Natural killer cell (primary cell): ENCODE data around the gene CCDC196. TPM values are rescaled to one million over a fixed set of nuclear protein-coding genes. Genes with fewer than 3 reads are reported as not detected.

Experiments
- ATAC-seq, 3 donors: fragments of 150-1000 bp in 2 of 3; fragments of 200-7000 bp in 1 of 3; cut with Tn5 transposase; 1 replicate in 1 of 3; 2 replicates in 2 of 3; pipeline ENCODE4 v1.10.0; 2021; ENCODE audit warnings: mild to moderate bottlenecking in 2 of 3, moderate library complexity in 2 of 3
- DNase-seq, 2 donors: peaks; one replicate each; pipeline versions ENCODE4 v3.0.0 to v3.0.0-alpha.2; 2013 to 2021; ENCODE audit warnings: mixed read lengths in 1 of 2
- H3K27ac ChIP-seq: one replicate; pipeline ENCODE4 v1.5.1; 2013; ENCODE audit warnings: mild to moderate bottlenecking, low read length
- H3K27me3 ChIP-seq: one replicate; pipeline ENCODE4 v1.6.1; 2013; ENCODE audit warnings: low read length; ENCODE audit not compliant: control insufficient read depth, insufficient read depth
- H3K36me3 ChIP-seq: one replicate; pipeline ENCODE4 v1.6.1; 2013; ENCODE audit warnings: low read length; ENCODE audit not compliant: control insufficient read depth, insufficient read depth
- H3K4me1 ChIP-seq: one replicate; pipeline ENCODE4 v1.6.1; 2013; ENCODE audit warnings: low read length; ENCODE audit not compliant: control insufficient read depth, insufficient read depth
- H3K4me3 ChIP-seq: one replicate; pipeline ENCODE4 v1.5.1; 2013; ENCODE audit warnings: low read length
- H3K9me3 ChIP-seq: one replicate; pipeline ENCODE4 v1.6.1; 2013; ENCODE audit warnings: low read length; ENCODE audit not compliant: control insufficient read depth, insufficient read depth
- H3K27ac Mint-ChIP-seq, 2 donors: one replicate each; pipeline ENCODE4 v1.8.0; 2022; ENCODE audit warnings: mild to moderate bottlenecking in 2 of 2, mixed read lengths in 2 of 2, moderate library complexity in 1 of 2
- H3K27me3 Mint-ChIP-seq, 2 donors: one replicate each; pipeline ENCODE4 v1.8.0; 2022; ENCODE audit warnings: low read depth in 2 of 2, mixed read lengths in 2 of 2
- H3K36me3 Mint-ChIP-seq: one replicate; pipeline ENCODE4 v1.8.0; 2022; ENCODE audit warnings: mixed read lengths
- H3K4me1 Mint-ChIP-seq, 2 donors: one replicate each; pipeline ENCODE4 v1.8.0; 2022; ENCODE audit warnings: mixed read lengths in 2 of 2
- H3K4me3 Mint-ChIP-seq: one replicate; pipeline ENCODE4 v1.8.0; 2022; ENCODE audit warnings: mild to moderate bottlenecking, moderate library complexity, mixed read lengths
- H3K9me3 Mint-ChIP-seq, 2 donors: one replicate each; pipeline ENCODE4 v1.8.0; 2022; ENCODE audit warnings: mixed read lengths in 2 of 2
- CTCF ChIP-seq: fragments of 200-600 bp; IDR thresholded peaks from one replicate; pipeline ENCODE4 v1.8.0; 2022; ENCODE audit warnings: antibody characterized with exemption
- WGBS: methylation state at CpG from one replicate; pipeline ENCODE4 v1.1.7; 2013; ENCODE audit warnings: missing lambda C conversion rate; ENCODE audit not compliant: insufficient coverage; 5-methylcytosine and 5-hydroxymethylcytosine counted together
- intact Hi-C: fragments of 100-400 bp; cut with micrococcal nuclease; formaldehyde crosslinking; loops from one replicate; pipeline ENCODE4 v1.14.2; 2022
- total RNA-seq, 4 donors: library from RNA; stranded (reverse); fragments of 120-200 nt in 1 of 4; gene quantifications; one replicate each; pipeline versions ENCODE4 v1.2.3 to v1.2.4, GENCODE V29; 2013 to 2022

CCDC196 gene
- total RNA-seq, 3 donors from 2014 or later (not counting 1 experiment from before 2014, with no cell fraction given), result not detected

- H3K27ac Mint-ChIP-seq, result no peak overlapping the region
- intact Hi-C loops, result no loop called here
- Histone ChIP-seq H3K27ac (no peak overlapping the region), H3K4me1 (no peaks in the 10 kb centered on the region), H3K9me3 (no peaks in the 10 kb centered on the region), H3K36me3 (no peaks in the 10 kb centered on the region), H3K27me3 (no peaks in the 10 kb centered on the region), H3K4me3 (no peak overlapping the region)
- no peaks in the 10 kb centered on the region for H3K27me3 Mint-ChIP-seq
- no peaks in the 10 kb centered on the region for H3K36me3 Mint-ChIP-seq
- no peak overlapping the region for H3K4me3 Mint-ChIP-seq
- no peaks in the 10 kb centered on the region for H3K9me3 Mint-ChIP-seq
- WGBS, result 88% methylated on average over 2 of the region's 2 CpGs
- DNase-seq (no peak), ATAC-seq (no peak)
- no peak for TF ChIP-seq CTCF
- no peaks in the 10 kb centered on the region for H3K4me1 Mint-ChIP-seq
Observed at GRCh38 chr14:66473223-66473622, 12.9 kb upstream of the CCDC196 start.

- DNase-seq (no peak), ATAC-seq (no peak)
- TF ChIP-seq CTCF, result no peak
- no peaks in the 10 kb centered on the region for H3K9me3 ChIP-seq
- no peaks in the 10 kb centered on the region for H3K4me1 Mint-ChIP-seq
- intact Hi-C loops, result no loop called here
- H3K9me3 Mint-ChIP-seq, result no peaks in the 10 kb centered on the region
- H3K4me3 Mint-ChIP-seq, result no peak overlapping the region
- no peaks in the 10 kb centered on the region for H3K4me1 ChIP-seq
- no peaks in the 10 kb centered on the region for H3K27me3 Mint-ChIP-seq
- no peaks in the 10 kb centered on the region for H3K27me3 ChIP-seq
- H3K27ac Mint-ChIP-seq, result no peak overlapping the region
- no peaks in the 10 kb centered on the region for H3K36me3 Mint-ChIP-seq
- 40% methylated on average over 1 of the region's 1 CpG for WGBS
- no peaks in the 10 kb centered on the region for H3K36me3 ChIP-seq
- H3K27ac ChIP-seq, result no peak overlapping the region
- no peak overlapping the region for H3K4me3 ChIP-seq
Observed at GRCh38 chr14:66476964-66477363, 9.2 kb upstream of the CCDC196 start.

- H3K27ac Mint-ChIP-seq, result no peak overlapping the region
- Histone ChIP-seq H3K9me3 (no peaks in the 10 kb centered on the region), H3K36me3 (no peaks in the 10 kb centered on the region), H3K4me1 (no peaks in the 10 kb centered on the region), H3K27ac (no peak overlapping the region), H3K27me3 (no peaks in the 10 kb centered on the region), H3K4me3 (no peak overlapping the region)
- no peak overlapping the region for H3K4me3 Mint-ChIP-seq
- no peaks in the 10 kb centered on the region for H3K9me3 Mint-ChIP-seq
- H3K27me3 Mint-ChIP-seq, result no peaks in the 10 kb centered on the region
- H3K4me1 Mint-ChIP-seq, result no peaks in the 10 kb centered on the region
- no peak for DNase-seq
- intact Hi-C loops, result no loop called here
- H3K36me3 Mint-ChIP-seq, result no peaks in the 10 kb centered on the region
- ATAC-seq, result no peak
- TF ChIP-seq CTCF, result no peak
Observed at GRCh38 chr14:66477567-66477966, 8.6 kb upstream of the CCDC196 start.

- intact Hi-C loops, result no loop called here
- no peaks in the 10 kb centered on the region for H3K4me1 ChIP-seq
- H3K36me3 ChIP-seq, result no peaks in the 10 kb centered on the region
- no peaks in the 10 kb centered on the region for H3K9me3 Mint-ChIP-seq
- H3K9me3 ChIP-seq, result no peaks in the 10 kb centered on the region
- no peaks in the 10 kb centered on the region for H3K27me3 Mint-ChIP-seq
- no peak overlapping the region for H3K4me3 ChIP-seq
- H3K4me1 Mint-ChIP-seq, result no peaks in the 10 kb centered on the region
- ATAC-seq (no peak), DNase-seq (no peak)
- WGBS, result 100% methylated on average over 1 of the region's 2 CpGs
- H3K27ac Mint-ChIP-seq, result no peak overlapping the region
- no peaks in the 10 kb centered on the region for H3K36me3 Mint-ChIP-seq
- H3K27me3 ChIP-seq, result no peaks in the 10 kb centered on the region
- H3K27ac ChIP-seq, result no peak overlapping the region
- H3K4me3 Mint-ChIP-seq, result no peak overlapping the region
- no peak for TF ChIP-seq CTCF
Observed at GRCh38 chr14:66482873-66483272, 3.3 kb upstream of the CCDC196 start.
